ENCODE data around the gene MTA2.
A peak's percentile ranks its signal among the peaks of the same experiment; 100 is the strongest.
"Not testable (repeated sequence)": the region's sequence is repeated elsewhere in the genome, so short reads cannot be mapped to it uniquely, and the experiment has no call there.

The MTA2 gene

GRCh38 chr11:62569611-62570010 is 32.1 kb downstream of the MTA2 start:
- Histone ChIP-seq H4K5ac (ENCODE audit: low read length) (no peak overlapping the region), H3K4me1 (ENCODE audit: control insufficient read depth, low read depth, low read length) (peaks cover 3% of the 10 kb centered on the region), H3K36me3 (ENCODE audit: control insufficient read depth, insufficient read depth, low read length) (peaks cover 31% of the 10 kb centered on the region), H3K79me2 (ENCODE audit: control insufficient read depth, insufficient read depth, low read length) (peaks cover 58% of the 10 kb centered on the region), H3K56ac (ENCODE audit: low read length) (no peak overlapping the region), H2BK120ac (ENCODE audit: low read depth, low read length) (no peak overlapping the region), H3K27ac (ENCODE audit: low read depth, low read length) (no peak overlapping the region), H2AK5ac (ENCODE audit: low read length) (no peak overlapping the region), H3K18ac (ENCODE audit: low read length) (no peak overlapping the region), H3K9ac (ENCODE audit: low read length) (no peak overlapping the region), H3K23ac (ENCODE audit: low read length) (no peak overlapping the region), H3K4ac (ENCODE audit: low read depth, low read length) (no peak overlapping the region), H3K27me3 (ENCODE audit: insufficient read depth, low read length, poor library complexity) (no peaks in the 10 kb centered on the region), H4K8ac (ENCODE audit: low read depth, low read length) (no peak overlapping the region), H2BK5ac (ENCODE audit: low read length) (no peak overlapping the region), H3K4me3 (ENCODE audit: low read length) (no peak overlapping the region), H3K4me2 (ENCODE audit: low read length) (no peak overlapping the region), H2BK15ac (replicated peaks; ENCODE audit: low read depth) (no peak overlapping the region), H3K79me1 (ENCODE audit: low read length) (peaks cover 12% of the 10 kb centered on the region)
- no CpG with 5 or more reads among the region's 1 CpG for WGBS (ENCODE audit: extremely low coverage, insufficient coverage, low lambda C conversion rate)
- DNase-seq = no peak

DNA sequence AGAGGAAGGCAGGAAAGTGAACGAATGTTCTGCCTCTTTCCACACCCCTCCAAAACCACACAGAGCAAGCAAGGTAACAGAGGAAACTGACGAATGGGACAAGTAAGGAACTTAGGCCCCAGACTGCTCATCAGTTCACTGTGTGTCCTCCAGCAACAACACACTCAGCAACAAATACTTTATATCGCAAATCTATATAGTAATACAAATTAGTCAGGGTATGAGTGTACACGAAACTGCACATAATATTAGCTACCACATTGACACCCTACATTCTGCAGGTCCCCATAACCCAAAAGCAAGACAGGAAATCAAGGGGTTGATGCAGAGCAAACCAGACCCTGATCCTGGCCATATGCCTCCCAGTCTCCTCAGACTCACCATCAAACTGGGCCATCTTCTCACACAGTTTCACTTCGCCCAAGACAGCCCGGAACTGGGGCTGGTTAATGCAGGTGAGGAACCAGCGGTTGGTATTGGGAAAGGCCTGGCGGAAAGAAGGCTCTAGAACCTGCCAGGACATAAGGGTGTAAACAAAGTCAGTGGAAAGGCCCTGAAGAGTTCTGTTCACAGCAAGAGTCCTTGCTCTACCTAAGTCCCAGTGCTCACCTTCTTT is 34.5 kb downstream of the MTA2 start:
- no peak overlapping the region for H3K4ac ChIP-seq (ENCODE audit: low read depth, low read length)
- DNase-seq = no peak
- H3K36me3 ChIP-seq (ENCODE audit: control insufficient read depth, insufficient read depth, low read length) = peaks cover 32% of the 10 kb centered on the region
- no peak overlapping the region for H2BK5ac ChIP-seq (ENCODE audit: low read length)
- no peak overlapping the region for H3K9ac ChIP-seq (ENCODE audit: low read length)
- H4K8ac ChIP-seq (ENCODE audit: low read depth, low read length) = no peak overlapping the region
- no peak overlapping the region for H3K4me2 ChIP-seq (ENCODE audit: low read length)
- peaks cover 3% of the 10 kb centered on the region for H3K4me1 ChIP-seq (ENCODE audit: control insufficient read depth, low read depth, low read length)
- WGBS (ENCODE audit: extremely low coverage, insufficient coverage, low lambda C conversion rate) = no CpG with 5 or more reads among the region's 8 CpGs
- H3K4me3 ChIP-seq (ENCODE audit: low read length) = no peak overlapping the region
- no peak overlapping the region for H3K56ac ChIP-seq (ENCODE audit: low read length)
- H3K27me3 ChIP-seq (ENCODE audit: insufficient read depth, low read length, poor library complexity) = no peaks in the 10 kb centered on the region
- no peak overlapping the region for H2BK15ac ChIP-seq (replicated peaks; ENCODE audit: low read depth)
- no peak overlapping the region for H3K18ac ChIP-seq (ENCODE audit: low read length)
- peaks cover 14% of the 10 kb centered on the region for H3K79me1 ChIP-seq (ENCODE audit: low read length)
- H3K27ac ChIP-seq (ENCODE audit: low read depth, low read length) = no peak overlapping the region
- H3K23ac ChIP-seq (ENCODE audit: low read length) = no peak overlapping the region
- H2AK5ac ChIP-seq (ENCODE audit: low read length) = no peak overlapping the region
- H3K79me2 ChIP-seq (ENCODE audit: control insufficient read depth, insufficient read depth, low read length) = peaks cover 46% of the 10 kb centered on the region
- no peak overlapping the region for H2BK120ac ChIP-seq (ENCODE audit: low read depth, low read length)
- H4K5ac ChIP-seq (ENCODE audit: low read length) = no peak overlapping the region

DNA sequence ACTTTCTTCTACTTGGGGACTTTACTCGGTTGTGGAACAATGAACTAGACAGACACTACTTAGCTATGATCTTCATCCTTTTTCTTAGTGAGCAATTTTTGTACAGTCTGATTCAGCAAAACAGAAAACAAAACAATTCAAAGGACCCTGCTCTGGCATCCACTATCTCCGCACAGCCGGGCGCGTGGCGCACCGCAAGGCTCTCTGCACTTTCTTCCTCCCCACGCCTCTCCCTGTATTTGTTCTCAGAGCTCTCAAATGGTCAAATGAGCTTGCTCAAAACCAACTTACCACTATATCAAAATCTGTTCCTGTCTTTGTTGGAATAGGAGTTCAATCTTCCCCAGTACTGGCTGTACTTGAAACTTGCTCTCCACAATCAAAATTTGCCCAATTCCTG is 35.4 kb downstream of the MTA2 start:
- Histone ChIP-seq H3K79me1 (ENCODE audit: low read length) (peaks cover 9% of the 10 kb centered on the region), H3K56ac (ENCODE audit: low read length) (no peak overlapping the region), H3K27ac (ENCODE audit: low read depth, low read length) (no peak overlapping the region), H3K4me2 (ENCODE audit: low read length) (no peak overlapping the region), H3K27me3 (ENCODE audit: insufficient read depth, low read length, poor library complexity) (no peaks in the 10 kb centered on the region), H3K18ac (ENCODE audit: low read length) (no peak overlapping the region), H3K4me3 (ENCODE audit: low read length) (no peak overlapping the region), H3K4ac (ENCODE audit: low read depth, low read length) (no peak overlapping the region), H2BK15ac (replicated peaks; ENCODE audit: low read depth) (no peak overlapping the region), H2BK5ac (ENCODE audit: low read length) (no peak overlapping the region), H4K5ac (ENCODE audit: low read length) (no peak overlapping the region), H3K36me3 (ENCODE audit: control insufficient read depth, insufficient read depth, low read length) (peaks cover 28% of the 10 kb centered on the region), H3K9ac (ENCODE audit: low read length) (no peak overlapping the region), H3K79me2 (ENCODE audit: control insufficient read depth, insufficient read depth, low read length) (peaks cover 37% of the 10 kb centered on the region), H2AK5ac (ENCODE audit: low read length) (no peak overlapping the region), H3K4me1 (ENCODE audit: control insufficient read depth, low read depth, low read length) (no peaks in the 10 kb centered on the region), H4K8ac (ENCODE audit: low read depth, low read length) (peak overlapping the region; percentile 56), H2BK120ac (ENCODE audit: low read depth, low read length) (no peak overlapping the region), H3K23ac (ENCODE audit: low read length) (no peak overlapping the region)
- DNase-seq = no peak
- WGBS (ENCODE audit: extremely low coverage, insufficient coverage, low lambda C conversion rate) = no CpG with 5 or more reads among the region's 8 CpGs

DNA sequence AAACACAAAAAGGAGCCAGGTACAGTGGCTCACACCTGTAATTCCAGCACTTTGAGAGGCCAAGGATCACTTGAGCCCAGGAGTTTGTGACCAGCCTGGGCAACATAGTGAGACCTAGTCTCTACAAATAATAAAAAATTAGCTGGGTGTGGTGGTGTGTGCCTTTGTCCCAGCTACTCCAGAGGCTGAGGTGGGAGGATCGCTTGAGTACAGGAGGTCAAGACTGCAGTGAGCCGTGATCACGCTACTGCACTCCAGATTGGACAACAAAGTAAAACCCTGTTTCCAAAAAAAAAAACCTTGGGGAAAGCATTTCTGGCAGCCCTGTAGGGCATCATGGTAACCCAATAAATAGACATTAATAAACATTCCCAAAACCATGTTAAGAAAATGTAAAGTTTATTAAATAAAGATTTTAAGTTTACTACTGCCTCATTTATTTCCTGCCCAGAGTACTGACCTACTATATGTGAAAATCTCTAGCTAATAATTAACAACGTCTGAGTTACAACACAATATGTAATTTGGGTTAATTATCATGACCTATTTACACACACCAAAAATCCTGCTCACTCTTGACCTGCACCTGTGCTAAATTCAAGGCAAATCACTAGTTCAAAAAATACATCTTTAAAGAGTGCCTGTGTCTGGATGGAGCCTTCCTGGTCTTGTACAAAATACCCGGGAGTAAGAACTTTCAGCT is 36.4 kb downstream of the MTA2 start:
- Histone ChIP-seq H2BK120ac (ENCODE audit: low read depth, low read length) (no peak overlapping the region), H3K9ac (ENCODE audit: low read length) (no peak overlapping the region), H3K27me3 (ENCODE audit: insufficient read depth, low read length, poor library complexity) (no peaks in the 10 kb centered on the region), H3K4me1 (ENCODE audit: control insufficient read depth, low read depth, low read length) (peaks cover 2% of the 10 kb centered on the region), H2BK15ac (replicated peaks; ENCODE audit: low read depth) (no peak overlapping the region), H3K18ac (ENCODE audit: low read length) (no peak overlapping the region), H3K4me3 (ENCODE audit: low read length) (no peak overlapping the region), H2BK5ac (ENCODE audit: low read length) (no peak overlapping the region), H3K23ac (ENCODE audit: low read length) (no peak overlapping the region), H4K8ac (ENCODE audit: low read depth, low read length) (no peak overlapping the region), H3K79me2 (ENCODE audit: control insufficient read depth, insufficient read depth, low read length) (peaks cover 30% of the 10 kb centered on the region), H3K79me1 (ENCODE audit: low read length) (peaks cover 6% of the 10 kb centered on the region), H4K5ac (ENCODE audit: low read length) (no peak overlapping the region), H3K4me2 (ENCODE audit: low read length) (no peak overlapping the region), H3K4ac (ENCODE audit: low read depth, low read length) (no peak overlapping the region), H3K36me3 (ENCODE audit: control insufficient read depth, insufficient read depth, low read length) (peaks cover 22% of the 10 kb centered on the region), H3K27ac (ENCODE audit: low read depth, low read length) (no peak overlapping the region), H3K56ac (ENCODE audit: low read length) (no peak overlapping the region), H2AK5ac (ENCODE audit: low read length) (no peak overlapping the region)
- no CpG with 5 or more reads among the region's 5 CpGs for WGBS (ENCODE audit: extremely low coverage, insufficient coverage, low lambda C conversion rate)
- no peak for DNase-seq

GRCh38 chr11:62561677-62562230 is 39.9 kb downstream of the MTA2 start:
- DNase-seq = peak; percentile 86
- not testable (repeated sequence) for H2AK5ac ChIP-seq (ENCODE audit: low read length); H3K4me2 ChIP-seq (ENCODE audit: low read length); H4K5ac ChIP-seq (ENCODE audit: low read length); H3K27me3 ChIP-seq (ENCODE audit: insufficient read depth, low read length, poor library complexity); H3K18ac ChIP-seq (ENCODE audit: low read length); H2BK120ac ChIP-seq (ENCODE audit: low read depth, low read length); H3K4me3 ChIP-seq (ENCODE audit: low read length); H2BK5ac ChIP-seq (ENCODE audit: low read length); H3K27ac ChIP-seq (ENCODE audit: low read depth, low read length); H3K4ac ChIP-seq (ENCODE audit: low read depth, low read length); H3K9ac ChIP-seq (ENCODE audit: low read length); H4K8ac ChIP-seq (ENCODE audit: low read depth, low read length); H2BK15ac ChIP-seq (replicated peaks; ENCODE audit: low read depth); H3K56ac ChIP-seq (ENCODE audit: low read length); H3K23ac ChIP-seq (ENCODE audit: low read length)
- Histone ChIP-seq H3K36me3 (ENCODE audit: control insufficient read depth, insufficient read depth, low read length) (peaks cover 30% of the 10 kb centered on the region), H3K79me2 (ENCODE audit: control insufficient read depth, insufficient read depth, low read length) (peaks cover 20% of the 10 kb centered on the region), H3K79me1 (ENCODE audit: low read length) (peaks cover 17% of the 10 kb centered on the region), H3K4me1 (ENCODE audit: control insufficient read depth, low read depth, low read length) (peaks cover 11% of the 10 kb centered on the region)
- WGBS (ENCODE audit: extremely low coverage, insufficient coverage, low lambda C conversion rate) = no CpG with 5 or more reads among the region's 3 CpGs
